Gastrocnemius medialis (tissue), 4 donors: ENCODE results near the gene CMTM1.

Experiments
- CTCF ChIP-seq, 5 experiments: fragments of 450-650 bp in 3 of 5; fragments of 200-600 bp in 2 of 5; sonication (generic) in 2 of 5; IDR thresholded peaks in 4 of 5; conservative IDR thresholded peaks in 1 of 5; 1 replicate in 4 of 5; 2 replicates in 1 of 5; pipeline ENCODE4 v1.5.1; 2016 to 2019; ENCODE audit warnings: antibody characterized with exemption in 5 of 5, mild to moderate bottlenecking in 3 of 5, moderate library complexity in 3 of 5
- POLR2A ChIP-seq, 2 donors: fragments of 450-650 bp; IDR thresholded peaks; one replicate each; pipeline ENCODE4 v1.6.1; 2017; ENCODE audit warnings: antibody characterized with exemption in 2 of 2, mild to moderate bottlenecking in 2 of 2, moderate library complexity in 2 of 2

DNA sequence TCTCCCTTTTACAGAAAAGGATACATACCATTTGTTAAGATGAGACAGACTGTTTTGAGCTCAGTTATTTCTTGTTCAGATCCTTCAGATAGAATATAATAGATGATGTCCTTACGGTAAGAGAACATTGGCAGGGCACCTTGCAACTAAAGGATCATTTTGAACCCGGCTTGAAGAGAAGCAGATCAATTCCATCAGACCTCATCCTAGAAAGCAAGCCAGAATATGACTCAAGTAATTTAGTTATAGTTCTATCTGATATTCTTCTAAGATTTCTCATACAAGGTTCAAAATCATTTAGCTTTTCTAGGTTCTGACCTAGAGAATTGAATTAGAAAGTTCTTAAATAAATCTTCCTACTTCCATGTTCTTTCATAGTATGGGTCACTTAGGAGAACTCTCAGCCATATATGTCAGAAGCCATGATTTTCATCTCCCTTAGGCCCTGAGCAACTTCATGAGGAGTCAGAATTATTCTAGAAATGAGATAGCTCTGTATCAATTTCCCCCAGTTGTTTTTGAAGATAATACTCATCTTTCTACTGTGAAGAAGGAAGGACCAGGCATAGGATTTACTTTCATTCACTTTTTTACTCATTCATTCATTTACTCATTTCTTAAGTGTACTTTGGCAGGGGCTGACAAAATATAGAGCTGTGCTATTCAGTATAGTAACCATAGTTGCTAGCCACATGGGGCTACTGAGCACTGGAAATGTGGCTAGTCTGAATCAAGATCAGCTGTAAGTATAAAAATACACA is 2.5 kb upstream of the CMTM1 start:
- no peak for TF ChIP-seq CTCF (IDR thresholded peaks at IDR 0.05 in 4 of 5, conservative IDR thresholded peaks at IDR 0.05 in 1 of 5)
- TF ChIP-seq POLR2A (IDR thresholded peaks at IDR 0.05) = no peak
